GM10248 (cell line): ENCODE measurements around the gene COL4A4.

Source experiments
- CTCF ChIA-PET: fragments of 300-600 bp; sonication (Branson Sonifier 250); formaldehyde crosslinking; extraction: SDS; loops from one replicate; lab custom pipeline; 2021; ENCODE audit warnings: antibody characterized with exemption; lab: Yijun Ruan, JAX
- POLR2A ChIA-PET: fragments of 350-650 bp; sonication (Branson Sonifier 250); formaldehyde crosslinking; extraction: SDS; loops from one replicate; lab custom pipeline; 2020; ENCODE audit warnings: antibody characterized with exemption; lab: Yijun Ruan, JAX
- DNase-seq: peaks from one replicate; pipeline ENCODE4 v3.0.0; 2012; ENCODE audit errors: extremely low spot score
- CTCF ChIP-seq: IDR thresholded peaks from 2 replicates; pipeline ENCODE4 v1.5.1; 2012; ENCODE audit warnings: mild to moderate bottlenecking, low read depth; ENCODE audit errors: extremely low read depth, missing control alignments, control extremely low read depth

The COL4A4 gene

GRCh38 chr2:227052879-227053278 is 111.1 kb downstream of the COL4A4 start:
- CTCF ChIA-PET = no interaction called here
- DNase-seq = no peak
- POLR2A ChIA-PET = no interaction called here

GRCh38 chr2:227043981-227044380 is 120.0 kb downstream of the COL4A4 start:
- CTCF ChIA-PET = no interaction called here

More at GRCh38 chr2:227052879-227053278, 111.1 kb downstream of the COL4A4 start:
- no peak for TF ChIP-seq CTCF

GRCh38 chr2:227038550-227039189 is 125.3 kb downstream of the COL4A4 start:
- TF ChIP-seq CTCF = no peak
- DNase-seq = no peak
- POLR2A ChIA-PET = no interaction called here
- CTCF ChIA-PET = interaction anchor here (0.8 to 1.4 kb wide), 3 partner anchors 9 to 40 kb away, joined by 3 to 4 read pairs (median 3); no protein-coding TSS in a partner anchor

More at GRCh38 chr2:227043981-227044380, 120.0 kb downstream of the COL4A4 start:
- POLR2A ChIA-PET = no interaction called here
- no peak for TF ChIP-seq CTCF
- no peak for DNase-seq

GRCh38 chr2:227036527-227036926 is 127.5 kb downstream of the COL4A4 start:
- ChIA-PET POLR2A (no interaction called here), CTCF (interaction anchor here (0.9 to 2.5 kb wide), 2 partner anchors 11 to 12 kb away, joined by 3 to 9 read pairs; no protein-coding TSS in a partner anchor)
- DNase-seq = no peak
- no peak for TF ChIP-seq CTCF

- TF ChIP-seq CTCF = no peak
- ChIA-PET CTCF (interaction anchor here (0.9 to 2.9 kb wide), 4 partner anchors 10 to 46 kb away, joined by 3 to 9 read pairs (median 7); no protein-coding TSS in a partner anchor), POLR2A (no interaction called here)
- DNase-seq = no peak
Observed at GRCh38 chr2:227035711-227036367, 128.2 kb downstream of the COL4A4 start.

GRCh38 chr2:227033471-227034148 is 130.4 kb downstream of the COL4A4 start:
- CTCF ChIA-PET = interaction anchor here (0.6 to 2.9 kb wide), 15 partner anchors 9 to 733 kb away, joined by 3 to 11 read pairs (median 4); no protein-coding TSS in a partner anchor
- DNase-seq = peak; percentile 60
- POLR2A ChIA-PET = no interaction called here
- TF ChIP-seq CTCF = peak; percentile 78
